ENCODE results near the gene HS3ST5.

HS3ST5 gene

DNA sequence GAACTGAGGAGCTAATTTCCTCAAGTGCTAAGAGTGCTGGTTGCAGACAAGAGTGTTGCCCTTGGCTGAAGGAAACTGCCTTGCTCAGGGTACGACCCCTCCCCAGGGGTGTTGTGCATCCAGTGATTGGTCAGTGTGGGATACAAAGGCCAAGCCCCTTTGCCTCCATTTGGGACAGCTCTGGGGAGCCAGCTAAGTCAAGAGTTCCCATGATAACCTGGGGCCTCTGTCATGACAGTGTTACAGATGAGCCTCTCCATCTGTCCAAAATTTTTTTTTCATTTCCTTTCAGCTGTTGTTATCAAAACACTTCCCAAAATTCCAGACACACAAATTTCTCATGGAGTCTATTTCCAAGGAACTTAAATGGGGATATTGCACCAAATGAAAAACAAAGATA, 93.3 kb downstream of the HS3ST5 start:
- TF ChIP-seq TAF1 (IDR thresholded peaks at IDR 0.05; ENCODE audit: borderline replicate concordance, insufficient read depth, low read length), result no peak
- TF ChIP-seq POLR2AphosphoS5 (IDR thresholded peaks at IDR 0.05; ENCODE audit: low read depth, low read length), result no peak
- TF ChIP-seq, protein P1, sequence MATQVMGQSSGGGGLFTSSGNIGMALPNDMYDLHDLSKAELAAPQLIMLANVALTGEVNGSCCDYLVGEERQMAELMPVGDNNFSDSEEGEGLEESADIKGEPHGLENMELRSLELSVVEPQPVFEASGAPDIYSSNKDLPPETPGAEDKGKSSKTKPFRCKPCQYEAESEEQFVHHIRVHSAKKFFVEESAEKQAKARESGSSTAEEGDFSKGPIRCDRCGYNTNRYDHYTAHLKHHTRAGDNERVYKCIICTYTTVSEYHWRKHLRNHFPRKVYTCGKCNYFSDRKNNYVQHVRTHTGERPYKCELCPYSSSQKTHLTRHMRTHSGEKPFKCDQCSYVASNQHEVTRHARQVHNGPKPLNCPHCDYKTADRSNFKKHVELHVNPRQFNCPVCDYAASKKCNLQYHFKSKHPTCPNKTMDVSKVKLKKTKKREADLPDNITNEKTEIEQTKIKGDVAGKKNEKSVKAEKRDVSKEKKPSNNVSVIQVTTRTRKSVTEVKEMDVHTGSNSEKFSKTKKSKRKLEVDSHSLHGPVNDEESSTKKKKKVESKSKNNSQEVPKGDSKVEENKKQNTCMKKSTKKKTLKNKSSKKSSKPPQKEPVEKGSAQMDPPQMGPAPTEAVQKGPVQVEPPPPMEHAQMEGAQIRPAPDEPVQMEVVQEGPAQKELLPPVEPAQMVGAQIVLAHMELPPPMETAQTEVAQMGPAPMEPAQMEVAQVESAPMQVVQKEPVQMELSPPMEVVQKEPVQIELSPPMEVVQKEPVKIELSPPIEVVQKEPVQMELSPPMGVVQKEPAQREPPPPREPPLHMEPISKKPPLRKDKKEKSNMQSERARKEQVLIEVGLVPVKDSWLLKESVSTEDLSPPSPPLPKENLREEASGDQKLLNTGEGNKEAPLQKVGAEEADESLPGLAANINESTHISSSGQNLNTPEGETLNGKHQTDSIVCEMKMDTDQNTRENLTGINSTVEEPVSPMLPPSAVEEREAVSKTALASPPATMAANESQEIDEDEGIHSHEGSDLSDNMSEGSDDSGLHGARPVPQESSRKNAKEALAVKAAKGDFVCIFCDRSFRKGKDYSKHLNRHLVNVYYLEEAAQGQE (IDR thresholded peaks at IDR 0.05; ENCODE audit: insufficient read depth in 1 of 2, low read depth in 2 of 2, low read length in 2 of 2), result no peak
- TF ChIP-seq SIN3A (IDR thresholded peaks at IDR 0.05; ENCODE audit: borderline replicate concordance, insufficient read depth, low read length), result no peak
- no peak for TF ChIP-seq FOXP2 (optimal IDR thresholded peaks at IDR 0.05; ENCODE audit: borderline replicate concordance, extremely low read depth, extremely low read length, insufficient read depth)

DNA sequence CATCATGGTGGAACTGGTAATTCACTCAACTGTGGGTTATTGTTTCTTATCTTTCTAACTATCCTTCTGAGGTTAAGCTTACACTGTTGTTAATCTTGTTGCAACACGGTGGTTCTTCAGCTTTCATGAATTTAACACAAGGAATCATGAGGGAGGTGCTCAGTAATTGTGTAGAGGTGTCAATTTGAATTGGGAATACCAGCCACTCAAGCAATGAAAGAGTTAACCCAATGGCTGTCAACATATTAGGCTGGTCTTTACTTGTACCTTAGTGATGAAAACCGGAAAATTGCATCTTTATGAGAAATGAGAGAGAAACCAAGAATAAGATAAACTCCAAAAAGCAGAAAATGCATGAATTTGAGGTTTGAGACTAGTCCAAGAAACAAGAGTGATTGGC, 95.7 kb downstream of the HS3ST5 start:
- TF ChIP-seq FOXP2 (optimal IDR thresholded peaks at IDR 0.05; ENCODE audit: borderline replicate concordance, extremely low read depth, extremely low read length, insufficient read depth), result no peak

GRCh38 chr6:114240796-114241195, 102.0 kb downstream of the HS3ST5 start:
- TF ChIP-seq SIN3A (IDR thresholded peaks at IDR 0.05; ENCODE audit: borderline replicate concordance, insufficient read depth, low read length) (no peak), POLR2AphosphoS5 (IDR thresholded peaks at IDR 0.05; ENCODE audit: low read depth, low read length) (no peak), FOXP2 (optimal IDR thresholded peaks at IDR 0.05; ENCODE audit: borderline replicate concordance, extremely low read depth, extremely low read length, insufficient read depth) (no peak), TAF1 (IDR thresholded peaks at IDR 0.05; ENCODE audit: borderline replicate concordance, insufficient read depth, low read length) (no peak)
- TF ChIP-seq, protein P1 (IDR thresholded peaks at IDR 0.05; ENCODE audit: insufficient read depth in 1 of 2, low read depth in 2 of 2, low read length in 2 of 2), result no peak

GRCh38 chr6:114228675-114229074, 114.1 kb downstream of the HS3ST5 start:
- TF ChIP-seq FOXP2 (optimal IDR thresholded peaks at IDR 0.05; ENCODE audit: borderline replicate concordance, extremely low read depth, extremely low read length, insufficient read depth) (no peak), POLR2AphosphoS5 (IDR thresholded peaks at IDR 0.05; ENCODE audit: low read depth, low read length) (no peak), TAF1 (IDR thresholded peaks at IDR 0.05; ENCODE audit: borderline replicate concordance, insufficient read depth, low read length) (no peak), SIN3A (IDR thresholded peaks at IDR 0.05; ENCODE audit: borderline replicate concordance, insufficient read depth, low read length) (no peak)
- TF ChIP-seq, protein P1 (IDR thresholded peaks at IDR 0.05; ENCODE audit: insufficient read depth in 1 of 2, low read depth in 2 of 2, low read length in 2 of 2), result no peak

DNA sequence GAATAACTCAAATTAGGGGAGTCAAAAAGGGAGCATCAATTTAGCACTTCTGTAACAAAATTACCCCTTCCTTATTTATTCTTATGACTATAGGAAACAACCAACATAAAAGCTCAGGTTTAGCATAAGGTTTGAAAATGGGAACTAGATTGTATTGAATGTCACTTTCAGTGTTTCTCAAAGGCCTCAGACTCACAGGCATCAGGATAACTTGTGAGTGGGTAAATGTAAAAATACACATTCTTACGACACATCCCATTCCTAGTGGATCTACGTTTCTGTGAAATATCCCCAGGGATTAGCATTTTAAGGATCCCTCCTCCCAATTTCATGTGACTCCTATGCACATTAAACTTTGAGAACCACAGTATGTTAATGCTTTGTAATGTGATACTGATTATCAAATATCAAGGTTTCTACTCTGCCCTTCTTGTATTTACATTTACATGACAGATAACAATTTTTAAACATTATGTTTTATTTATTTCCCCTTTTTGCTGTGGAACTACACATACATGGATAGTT, 114.8 kb downstream of the HS3ST5 start:
- TF ChIP-seq, protein P1 (IDR thresholded peaks at IDR 0.05; ENCODE audit: insufficient read depth in 1 of 2, low read depth in 2 of 2, low read length in 2 of 2), result no peak
- TF ChIP-seq TAF1 (IDR thresholded peaks at IDR 0.05; ENCODE audit: borderline replicate concordance, insufficient read depth, low read length), result no peak

Data from PFSK-1 (cell line).